BJ (cell line): ENCODE measurements around the gene CERS6. TPM values are rescaled to one million over a fixed set of nuclear protein-coding genes. Genes with fewer than 3 reads are reported as not detected.

Source experiments
- CTCF ChIA-PET: fragments of 350-600 bp; formaldehyde crosslinking; extraction: SDS; loops from one replicate; lab custom pipeline; 2021; ENCODE audit warnings: antibody characterized with exemption, inconsistent platforms; lab: Yijun Ruan, JAX
- POLR2A ChIA-PET: fragments of 300-600 bp; sonication (Branson Sonifier 250); formaldehyde crosslinking; extraction: SDS; loops from one replicate; lab custom pipeline; 2021; ENCODE audit warnings: antibody characterized with exemption; lab: Charles Lee
- DNase-seq: peaks from one replicate; pipeline ENCODE4 v3.0.0-alpha.2; 2011; ENCODE audit warnings: low read depth
- H3K27me3 ChIP-seq: 2 replicates; pipeline ENCODE4 v1.6.0; 2011; ENCODE audit warnings: low read length; ENCODE audit not compliant: control insufficient read depth, insufficient read depth
- H3K36me3 ChIP-seq: 2 replicates; pipeline ENCODE4 v1.5.1; 2011; ENCODE audit warnings: low read length; ENCODE audit not compliant: control insufficient read depth, insufficient read depth
- H3K4me3 ChIP-seq: 2 replicates; pipeline ENCODE4 v1.5.1; 2011; ENCODE audit warnings: low read depth, mild to moderate bottlenecking, control low read depth, low read length
- polyA plus RNA-seq: library from polyadenylated mRNA; depleted of rRNA; stranded (reverse); fragments of >200 nt; gene quantifications from 2 replicates; pipeline ENCODE4 v1.2.3, GENCODE V29; 2011
- TF ChIP-seq, protein P1 (sequence below): IDR thresholded peaks from 2 replicates; pipeline ENCODE4 v1.5.1; 2011; ENCODE audit warnings: low read depth, mild to moderate bottlenecking, control low read depth, inconsistent platforms, low read length, moderate library complexity; ENCODE audit not compliant: insufficient read depth

CERS6 gene
- polyA plus RNA-seq, 1 experiment: 1.6 TPM

DNA sequence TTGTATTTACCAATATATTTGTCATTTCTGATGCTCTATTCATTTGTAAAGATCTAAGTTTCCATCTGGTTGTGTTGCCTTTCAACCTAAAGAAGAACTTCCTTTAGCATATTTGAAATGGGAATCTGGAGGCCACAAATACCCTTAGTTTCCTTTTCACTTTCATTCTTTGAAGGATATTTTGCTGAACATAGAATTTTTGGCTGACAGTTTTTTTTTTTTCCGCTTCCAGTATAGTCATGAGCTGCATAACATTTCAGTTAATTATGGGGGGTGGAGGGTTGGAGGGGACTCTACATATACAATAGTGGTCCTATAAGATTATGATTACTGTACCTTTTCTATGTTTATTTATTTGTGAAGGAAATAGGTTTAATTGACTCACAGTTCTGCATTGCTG is 83.9 kb downstream of the CERS6 start:
- ChIA-PET POLR2A (no interaction called here), CTCF (no interaction called here)

DNA sequence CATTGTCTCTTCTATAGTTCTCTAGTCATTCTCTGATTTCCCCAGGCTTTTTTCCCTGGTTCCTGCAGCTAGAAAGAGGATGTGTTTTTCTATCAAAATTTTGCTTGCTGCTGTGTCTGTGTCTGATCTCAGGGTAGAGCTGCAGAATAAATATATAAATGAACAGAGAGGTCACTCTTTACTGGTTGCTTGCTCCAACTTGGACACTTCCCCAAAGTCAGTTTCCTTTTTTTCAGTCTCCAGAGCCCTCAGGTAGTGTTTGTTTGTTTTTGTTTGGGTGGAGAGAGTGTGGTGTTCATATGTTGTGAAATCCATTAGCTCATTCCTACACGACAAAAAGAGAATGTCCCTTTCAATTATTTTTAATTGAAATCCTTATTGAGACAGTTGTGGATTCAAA is 85.8 kb downstream of the CERS6 start:
- Histone ChIP-seq H3K36me3 (no peaks in the 10 kb centered on the region), H3K27me3 (no peaks in the 10 kb centered on the region), H3K4me3 (no peak overlapping the region)
- ChIA-PET CTCF (no interaction called here), POLR2A (no interaction called here)
- DNase-seq: no peak
- TF ChIP-seq, protein P1, sequence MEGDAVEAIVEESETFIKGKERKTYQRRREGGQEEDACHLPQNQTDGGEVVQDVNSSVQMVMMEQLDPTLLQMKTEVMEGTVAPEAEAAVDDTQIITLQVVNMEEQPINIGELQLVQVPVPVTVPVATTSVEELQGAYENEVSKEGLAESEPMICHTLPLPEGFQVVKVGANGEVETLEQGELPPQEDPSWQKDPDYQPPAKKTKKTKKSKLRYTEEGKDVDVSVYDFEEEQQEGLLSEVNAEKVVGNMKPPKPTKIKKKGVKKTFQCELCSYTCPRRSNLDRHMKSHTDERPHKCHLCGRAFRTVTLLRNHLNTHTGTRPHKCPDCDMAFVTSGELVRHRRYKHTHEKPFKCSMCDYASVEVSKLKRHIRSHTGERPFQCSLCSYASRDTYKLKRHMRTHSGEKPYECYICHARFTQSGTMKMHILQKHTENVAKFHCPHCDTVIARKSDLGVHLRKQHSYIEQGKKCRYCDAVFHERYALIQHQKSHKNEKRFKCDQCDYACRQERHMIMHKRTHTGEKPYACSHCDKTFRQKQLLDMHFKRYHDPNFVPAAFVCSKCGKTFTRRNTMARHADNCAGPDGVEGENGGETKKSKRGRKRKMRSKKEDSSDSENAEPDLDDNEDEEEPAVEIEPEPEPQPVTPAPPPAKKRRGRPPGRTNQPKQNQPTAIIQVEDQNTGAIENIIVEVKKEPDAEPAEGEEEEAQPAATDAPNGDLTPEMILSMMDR: no peak

More for the DNA sequence above, 83.9 kb downstream of the CERS6 start:
- TF ChIP-seq, protein P1: no peak
- Histone ChIP-seq H3K27me3 (no peaks in the 10 kb centered on the region), H3K36me3 (no peaks in the 10 kb centered on the region), H3K4me3 (no peak overlapping the region)
- no peak for DNase-seq

DNA sequence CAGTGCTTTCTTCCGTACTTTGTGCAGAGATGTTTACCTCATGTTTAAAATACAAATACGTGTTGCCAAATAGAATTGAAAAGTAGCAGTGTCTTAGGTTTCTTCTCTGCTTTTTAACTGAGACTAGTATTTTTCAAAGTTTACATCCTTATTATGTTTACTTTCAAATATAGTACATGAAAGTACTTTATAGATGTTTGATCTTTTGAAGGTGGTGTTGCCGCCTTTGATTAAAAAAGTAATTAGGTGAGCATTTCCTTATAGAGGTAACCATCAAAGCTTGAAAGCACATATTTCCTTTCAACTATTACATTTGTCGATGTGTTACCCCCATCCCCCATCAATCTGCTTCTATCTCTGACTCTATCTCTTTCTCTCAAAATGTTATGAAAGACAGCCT is 87.0 kb downstream of the CERS6 start:
- no peaks in the 10 kb centered on the region for H3K36me3 ChIP-seq
- TF ChIP-seq, protein P1: no peak
- ChIA-PET POLR2A (no interaction called here), CTCF (no interaction called here)
- H3K4me3 ChIP-seq: no peak overlapping the region
- H3K27me3 ChIP-seq: no peaks in the 10 kb centered on the region
- no peak for DNase-seq

DNA sequence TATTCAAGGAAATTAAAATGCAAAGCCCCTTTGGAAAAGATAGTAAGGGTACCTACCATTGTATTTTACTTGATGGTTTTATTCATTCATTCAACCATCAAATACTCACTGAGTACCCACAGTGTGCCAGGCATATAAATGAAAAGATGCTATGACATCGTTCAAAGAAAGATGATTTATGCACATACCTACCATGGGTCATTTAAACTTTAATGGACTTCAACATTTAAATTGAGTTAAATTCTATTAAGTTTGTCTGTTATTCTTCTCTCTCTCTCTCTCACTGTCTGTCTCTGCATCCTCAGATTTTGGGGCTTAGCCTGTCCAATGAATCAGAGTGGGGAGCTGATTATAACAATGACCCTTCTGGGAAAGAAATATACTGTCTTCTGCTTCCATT is 87.9 kb downstream of the CERS6 start:
- H3K27me3 ChIP-seq: no peaks in the 10 kb centered on the region
- no peak for DNase-seq
- TF ChIP-seq, protein P1: no peak
- ChIA-PET CTCF (interaction anchor here (0.6 kb wide), 1 partner anchor 10 kb away, joined by 5 read pairs; no protein-coding TSS in a partner anchor), POLR2A (no interaction called here)
- no peaks in the 10 kb centered on the region for H3K36me3 ChIP-seq
- no peak overlapping the region for H3K4me3 ChIP-seq

DNA sequence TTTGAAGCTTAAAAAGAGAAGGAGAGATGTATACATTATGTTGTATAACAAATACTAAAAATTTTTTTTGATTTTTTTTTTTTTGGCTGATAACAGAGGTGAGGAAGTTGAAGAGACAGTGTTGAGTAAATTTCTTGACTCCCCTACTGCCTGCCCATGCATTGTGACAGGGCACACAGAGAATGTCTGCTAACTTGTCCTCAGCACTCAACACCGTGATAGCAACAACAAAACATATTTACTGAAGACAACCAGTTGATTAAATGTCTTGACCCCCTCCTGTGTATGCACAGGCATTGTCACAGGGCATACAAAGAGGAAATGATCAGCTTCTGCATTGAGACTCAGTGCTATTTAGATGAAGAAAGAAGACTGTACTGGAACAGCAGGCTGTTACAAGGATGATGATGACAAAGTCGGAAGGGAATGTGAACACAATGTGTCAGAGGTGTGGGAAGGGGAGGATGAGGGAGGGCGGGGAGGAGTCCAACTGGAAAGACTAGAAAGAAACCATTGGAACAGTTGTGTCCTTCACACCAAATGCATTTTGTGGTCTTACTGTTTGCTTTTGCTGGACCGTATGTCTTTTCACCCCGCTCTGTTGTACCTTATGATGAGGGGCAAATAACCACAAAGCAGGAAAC is 89.5 kb downstream of the CERS6 start:
- Histone ChIP-seq H3K36me3 (no peaks in the 10 kb centered on the region), H3K4me3 (no peak overlapping the region), H3K27me3 (no peaks in the 10 kb centered on the region)
- ChIA-PET CTCF (no interaction called here), POLR2A (interaction anchor here (0.7 kb wide), 1 partner anchor 374 kb away, joined by 15 read pairs; no protein-coding TSS in a partner anchor)
- no peak for DNase-seq
- TF ChIP-seq, protein P1: no peak
